ENCODE results near the gene F12. TPM values are rescaled to one million over a fixed set of nuclear protein-coding genes. Genes with fewer than 3 reads are reported as not detected.

Gene F12
- total and polyA plus RNA-seq, 2 experiments from 2014 or later: 0.43 to 1.8 TPM

DNA sequence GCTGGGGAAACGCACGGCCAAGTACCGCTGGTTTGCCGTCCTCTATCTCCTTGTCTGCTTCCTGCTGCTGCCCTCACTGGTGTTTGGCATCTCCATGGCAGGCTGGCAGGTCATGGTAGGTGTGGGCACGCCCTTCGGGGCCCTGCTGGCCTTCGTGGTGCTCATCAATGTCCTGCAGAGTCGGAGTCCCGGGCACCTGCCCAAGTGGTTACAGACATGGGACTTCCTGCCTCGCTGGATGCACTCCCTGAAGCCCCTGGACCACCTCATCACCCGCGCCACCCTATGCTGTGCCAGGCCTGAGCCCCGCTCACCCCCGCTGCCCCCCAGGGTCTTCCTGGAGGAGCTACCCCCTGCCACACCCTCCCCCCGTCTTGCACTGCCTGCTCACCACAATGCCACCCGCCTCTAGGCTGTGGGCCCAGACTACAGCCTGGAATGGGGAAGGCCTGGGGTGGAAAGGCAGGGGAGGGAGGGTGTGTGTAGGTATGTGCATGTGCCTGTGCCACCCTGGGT, 11.4 kb downstream of the F12 start:
- Histone ChIP-seq H3K9ac (no peak overlapping the region), H3K36me3 (ENCODE audit: low read depth) (no peaks in the 10 kb centered on the region), H3K4me3 (no peak overlapping the region), H3F3A (ENCODE audit: insufficient read depth) (peaks cover 8% of the 10 kb centered on the region; the same call in 1 of the 2 replicates), H2AFZ (no peak overlapping the region), H3K4me2 (ENCODE audit: unreplicated experiment) (no peak overlapping the region), H3K9me3 (ENCODE audit: low read depth) (no peaks in the 10 kb centered on the region), H4K20me1 (ENCODE audit: insufficient read depth) (no peaks in the 10 kb centered on the region), H3K9me2 (ENCODE audit: insufficient read depth) (no peaks in the 10 kb centered on the region), H3K27ac (no peak overlapping the region), H3K27me3 (replicated peaks; ENCODE audit: insufficient read depth) (peaks cover 47% of the 10 kb centered on the region), H3K4me1 (ENCODE audit: insufficient read depth) (no peaks in the 10 kb centered on the region), H3K79me2 (ENCODE audit: insufficient read depth) (no peaks in the 10 kb centered on the region)
- no peak for DNase-seq
- TF ChIP-seq EZH2phosphoT487 (IDR thresholded peaks at IDR 0.05; ENCODE audit: insufficient read depth, low read depth) (no peak), EZH2 (IDR thresholded peaks at IDR 0.05; ENCODE audit: insufficient read depth, poor library complexity, severe bottlenecking) (no peak)
- 73 to 82% methylated on average over 12 to 16 of the region's 16 CpGs for WGBS, 2 experiments (ENCODE audit: low coverage in 1 of 2, low lambda C conversion rate in 2 of 2, missing lambda C conversion rate in 2 of 2)
- in situ Hi-C loops (cut with MboI): loop anchor here (10.0 kb wide), 1 partner anchor 57 kb away; no protein-coding TSS in a partner anchor

DNA sequence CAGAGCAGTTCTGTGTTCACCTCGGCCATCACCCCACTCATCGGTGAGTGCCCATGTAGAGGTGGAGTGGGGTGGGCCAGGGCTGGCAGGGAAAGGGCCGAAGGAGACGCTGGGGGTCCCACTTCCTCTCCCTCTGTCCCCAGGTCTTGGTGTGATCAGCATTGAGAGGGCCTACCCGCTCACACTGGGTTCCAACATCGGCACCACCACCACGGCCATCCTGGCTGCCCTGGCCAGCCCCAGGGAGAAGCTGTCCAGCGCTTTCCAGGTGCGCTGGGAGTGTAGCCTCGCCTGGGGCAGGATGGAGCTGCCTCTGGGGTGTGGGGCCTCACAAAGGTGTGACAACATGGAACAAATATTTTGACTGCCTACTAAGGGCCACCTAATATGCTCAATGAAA, 12.6 kb downstream of the F12 start:
- in situ Hi-C loops (cut with MboI): loop anchor here (10.0 kb wide), 1 partner anchor 58 kb away; no protein-coding TSS in a partner anchor
- no peaks in the 10 kb centered on the region for H4K20me1 ChIP-seq (ENCODE audit: insufficient read depth)
- TF ChIP-seq EZH2phosphoT487 (IDR thresholded peaks at IDR 0.05; ENCODE audit: insufficient read depth, low read depth): no peak
- TF ChIP-seq EZH2 (IDR thresholded peaks at IDR 0.05; ENCODE audit: insufficient read depth, poor library complexity, severe bottlenecking): no peak
- H3K4me1 ChIP-seq (ENCODE audit: insufficient read depth): no peaks in the 10 kb centered on the region
- no peaks in the 10 kb centered on the region for H3K9me2 ChIP-seq (ENCODE audit: insufficient read depth)
- no peak overlapping the region for H3K4me2 ChIP-seq (ENCODE audit: unreplicated experiment)
- no peak overlapping the region for H3K4me3 ChIP-seq
- no peak overlapping the region for H2AFZ ChIP-seq
- H3F3A ChIP-seq (ENCODE audit: insufficient read depth): peaks cover 5% of the 10 kb centered on the region; the same call in 1 of the 2 replicates
- 70 to 78% methylated on average over 8 to 10 of the region's 10 CpGs for WGBS, 2 experiments (ENCODE audit: low coverage in 1 of 2, low lambda C conversion rate in 2 of 2, missing lambda C conversion rate in 2 of 2)
- no peak for DNase-seq
- H3K9ac ChIP-seq: no peak overlapping the region
- H3K36me3 ChIP-seq (ENCODE audit: low read depth): no peaks in the 10 kb centered on the region
- H3K9me3 ChIP-seq (ENCODE audit: low read depth): no peaks in the 10 kb centered on the region
- H3K27ac ChIP-seq: no peak overlapping the region
- peaks cover 36% of the 10 kb centered on the region for H3K27me3 ChIP-seq (replicated peaks; ENCODE audit: insufficient read depth)
- H3K79me2 ChIP-seq (ENCODE audit: insufficient read depth): no peaks in the 10 kb centered on the region

GRCh38 chr5:177396078-177396477, 13.3 kb downstream of the F12 start:
- Histone ChIP-seq H2AFZ (no peak overlapping the region), H3K4me1 (ENCODE audit: insufficient read depth) (no peaks in the 10 kb centered on the region), H3F3A (ENCODE audit: insufficient read depth) (no peaks in the 10 kb centered on the region), H3K9ac (no peak overlapping the region), H3K36me3 (ENCODE audit: low read depth) (no peaks in the 10 kb centered on the region), H3K27me3 (replicated peaks; ENCODE audit: insufficient read depth) (peaks cover 29% of the 10 kb centered on the region), H3K79me2 (ENCODE audit: insufficient read depth) (no peaks in the 10 kb centered on the region), H3K9me3 (ENCODE audit: low read depth) (no peaks in the 10 kb centered on the region), H3K4me3 (no peak overlapping the region), H4K20me1 (ENCODE audit: insufficient read depth) (no peaks in the 10 kb centered on the region), H3K9me2 (ENCODE audit: insufficient read depth) (no peaks in the 10 kb centered on the region), H3K27ac (no peak overlapping the region), H3K4me2 (ENCODE audit: unreplicated experiment) (no peak overlapping the region)
- in situ Hi-C loops (cut with MboI): loop anchor here (10.0 kb wide), 1 partner anchor 59 kb away; no protein-coding TSS in a partner anchor
- WGBS, 2 experiments (ENCODE audit: low coverage in 1 of 2, low lambda C conversion rate in 2 of 2, missing lambda C conversion rate in 2 of 2): 30 to 52% methylated on average over 5 to 6 of the region's 8 CpGs
- no peak for DNase-seq
- no peak for TF ChIP-seq EZH2 (IDR thresholded peaks at IDR 0.05; ENCODE audit: insufficient read depth, poor library complexity, severe bottlenecking)
- TF ChIP-seq EZH2phosphoT487 (IDR thresholded peaks at IDR 0.05; ENCODE audit: insufficient read depth, low read depth): no peak

DNA sequence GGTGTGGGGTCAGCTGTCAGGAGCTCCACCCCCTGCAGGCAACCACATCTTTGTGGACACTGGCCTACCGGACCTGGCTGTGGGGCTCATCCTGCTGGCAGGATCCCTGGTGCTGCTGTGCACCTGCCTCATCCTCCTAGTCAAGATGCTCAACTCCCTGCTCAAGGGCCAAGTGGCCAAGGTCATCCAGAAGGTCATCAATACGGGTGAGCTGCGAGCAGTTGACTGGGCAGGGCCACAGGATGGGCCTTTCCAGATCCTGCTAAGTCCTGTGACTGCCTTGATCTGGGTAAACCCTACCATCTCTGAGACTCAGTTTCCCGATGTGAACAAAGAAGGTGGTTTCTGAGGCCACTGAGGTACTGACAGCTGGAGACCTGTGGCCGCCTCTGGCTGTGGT, 15.4 kb downstream of the F12 start:
- H3K27me3 ChIP-seq (replicated peaks; ENCODE audit: insufficient read depth): 0 out of 2 replicates have a peak, but pooled peaks cover 10% of the 10 kb centered on the region
- in situ Hi-C loops (cut with MboI): loop anchor here (10.0 kb wide), 1 partner anchor 61 kb away; no protein-coding TSS in a partner anchor
- no peaks in the 10 kb centered on the region for H3K79me2 ChIP-seq (ENCODE audit: insufficient read depth)
- TF ChIP-seq EZH2phosphoT487 (IDR thresholded peaks at IDR 0.05; ENCODE audit: insufficient read depth, low read depth) (no peak), EZH2 (IDR thresholded peaks at IDR 0.05; ENCODE audit: insufficient read depth, poor library complexity, severe bottlenecking) (no peak)
- DNase-seq: no peak
- H3K27ac ChIP-seq: no peak overlapping the region
- no peak overlapping the region for H3K9ac ChIP-seq
- H3K4me3 ChIP-seq: no peak overlapping the region
- no peaks in the 10 kb centered on the region for H4K20me1 ChIP-seq (ENCODE audit: insufficient read depth)
- peaks cover 12% of the 10 kb centered on the region for H3F3A ChIP-seq (ENCODE audit: insufficient read depth)
- H3K36me3 ChIP-seq (ENCODE audit: low read depth): no peaks in the 10 kb centered on the region
- H3K9me3 ChIP-seq (ENCODE audit: low read depth): no peaks in the 10 kb centered on the region
- no peaks in the 10 kb centered on the region for H3K9me2 ChIP-seq (ENCODE audit: insufficient read depth)
- H3K4me2 ChIP-seq (ENCODE audit: unreplicated experiment): no peak overlapping the region
- WGBS, 2 experiments (ENCODE audit: low coverage in 1 of 2, low lambda C conversion rate in 2 of 2, missing lambda C conversion rate in 2 of 2): 51 to 71% methylated on average over 5 of the region's 5 CpGs
- peaks cover 11% of the 10 kb centered on the region for H3K4me1 ChIP-seq (ENCODE audit: insufficient read depth)
- no peak overlapping the region for H2AFZ ChIP-seq

Measured in GM23248 (cell line).